NCI-H146 treated with DMSO at 0.1 percent for 48 hours (cell line): Measurements from ENCODE around the gene HIGD1B.

Source experiments
- DNase-seq: peaks from one replicate; lab custom pipeline; 2025; ENCODE audit not compliant: unreplicated experiment; lab: John Stamatoyannopoulos, UW

The HIGD1B gene

GRCh38 chr17:44832805-44833204 lies 14.9 kb upstream of the HIGD1B start:
- DNase-seq, result no peak

- no peak for DNase-seq
Measured at GRCh38 chr17:44837196-44837595, 10.5 kb upstream of the HIGD1B start.

DNA sequence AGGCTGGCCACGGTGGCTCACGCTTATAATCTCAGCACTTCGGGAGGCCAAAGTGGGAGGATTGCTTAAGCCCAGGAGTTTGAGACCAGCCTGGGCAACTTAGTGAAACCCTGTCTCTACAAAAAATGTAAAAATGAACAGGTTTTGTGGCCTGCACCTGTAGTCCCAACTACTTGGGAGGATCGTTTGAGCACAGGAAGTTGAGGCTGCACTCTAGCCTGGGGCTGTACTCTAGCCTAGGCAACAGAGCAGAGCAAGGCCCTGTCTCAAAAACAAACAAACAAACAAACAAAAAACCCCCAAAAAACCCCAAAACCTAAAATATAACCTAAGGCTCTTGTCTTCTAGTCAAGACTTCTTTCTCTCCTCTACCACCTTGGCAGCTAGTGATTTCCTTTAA lies 7.4 kb upstream of the HIGD1B start:
- DNase-seq, result no peak

GRCh38 chr17:44840936-44841335 lies 6.7 kb upstream of the HIGD1B start:
- no peak for DNase-seq

DNA sequence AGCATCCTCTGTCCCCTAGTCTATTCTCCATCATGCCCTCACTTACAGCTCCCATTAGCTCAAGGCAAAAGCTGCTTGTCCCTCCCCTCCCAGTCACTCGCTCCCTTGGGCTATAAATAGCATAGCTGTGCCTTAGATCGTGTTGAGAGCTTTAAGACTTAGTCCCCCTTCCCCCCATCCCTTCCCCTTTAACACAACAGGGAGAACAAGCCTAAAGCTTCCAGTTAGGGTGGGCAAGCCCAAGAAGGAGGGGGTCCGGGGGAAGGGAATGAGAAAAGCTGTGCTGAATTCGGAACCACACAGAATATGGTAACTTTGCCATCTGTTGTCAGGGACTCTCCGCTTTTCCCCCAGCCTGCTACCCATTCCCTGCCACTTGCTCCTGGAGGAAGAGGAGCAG lies 4.9 kb upstream of the HIGD1B start:
- no peak for DNase-seq

- DNase-seq, result no peak
Measured at GRCh38 chr17:44844390-44844830, 3.3 kb upstream of the HIGD1B start.

- DNase-seq, result no peak
Measured at GRCh38 chr17:44846206-44846605, 1.5 kb upstream of the HIGD1B start.

DNA sequence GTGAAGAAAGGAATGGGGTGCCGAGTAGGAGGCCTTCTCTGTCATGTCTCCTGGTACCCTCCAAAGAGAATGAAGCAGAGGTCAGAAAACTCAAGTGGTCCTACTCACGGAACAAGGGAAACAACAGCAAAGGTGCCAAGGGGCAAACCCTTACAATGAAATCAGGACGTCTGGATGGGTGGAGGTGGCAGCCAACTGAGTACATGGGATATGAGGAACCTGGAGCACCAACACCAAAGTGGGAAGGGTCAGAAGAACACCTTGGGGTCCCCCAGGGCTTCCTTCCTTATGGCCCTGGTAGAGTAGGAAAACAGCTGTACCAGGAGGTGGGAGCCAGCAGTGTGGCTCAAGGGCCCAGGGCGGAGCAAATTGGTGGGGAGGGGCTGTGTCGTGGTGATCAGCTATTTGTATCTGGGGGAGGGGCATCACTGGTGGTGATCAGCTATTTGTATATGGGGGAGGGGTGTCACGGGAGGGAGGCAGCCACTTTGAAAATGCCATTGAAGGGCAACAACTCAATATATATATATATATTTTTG lies 643 bp downstream of the HIGD1B start:
- DNase-seq, result no peak

DNA sequence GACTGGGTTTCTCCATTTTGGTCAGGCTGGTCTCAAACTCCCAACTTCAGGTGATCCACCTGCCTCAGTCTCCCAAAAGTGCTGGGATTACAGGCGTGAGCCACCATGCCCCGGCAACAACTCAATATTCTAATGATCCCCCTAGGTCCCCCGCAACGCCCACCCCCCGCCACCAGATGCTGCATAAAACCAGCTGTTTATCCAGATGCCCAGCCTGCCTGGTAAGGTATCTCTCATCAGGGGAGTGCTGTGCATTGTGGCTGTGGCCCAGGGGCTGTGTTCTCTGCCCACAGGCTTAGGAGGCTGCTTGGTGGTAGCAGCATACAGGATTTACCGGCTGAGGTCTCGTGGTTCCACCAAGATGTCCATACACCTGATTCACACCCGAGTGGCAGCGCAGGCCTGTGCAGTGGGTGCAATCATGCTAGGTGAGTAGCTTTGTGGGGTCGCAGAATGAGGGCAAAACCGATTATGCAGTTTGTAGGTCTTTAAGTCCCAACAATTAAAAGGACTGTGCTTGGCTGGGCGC lies 1.3 kb downstream of the HIGD1B start:
- no peak for DNase-seq

DNA sequence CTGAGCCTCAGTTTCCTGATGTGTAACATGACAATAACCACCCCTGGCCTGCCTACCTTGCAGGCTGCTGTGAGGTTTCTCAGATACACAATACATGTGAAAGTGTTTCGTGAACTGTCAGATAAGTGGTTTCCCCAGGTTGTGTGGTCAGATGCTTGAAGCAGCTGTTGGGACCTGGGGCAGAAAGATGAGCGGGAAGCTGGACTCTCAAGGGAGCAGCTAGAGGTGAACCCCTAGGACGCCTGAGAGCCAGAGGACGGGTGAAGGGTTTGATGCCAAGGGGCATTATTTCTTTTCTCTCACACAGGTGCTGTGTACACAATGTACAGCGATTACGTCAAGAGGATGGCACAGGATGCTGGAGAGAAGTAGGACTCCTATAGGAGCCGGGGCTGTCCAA lies 2.3 kb downstream of the HIGD1B start:
- DNase-seq, result no peak

- no peak for DNase-seq
Measured at GRCh38 chr17:44850612-44851011, 2.9 kb downstream of the HIGD1B start.

- DNase-seq, result no peak
Measured at GRCh38 chr17:44854192-44854591, 6.5 kb downstream of the HIGD1B start.

GRCh38 chr17:44859701-44860100 lies 12.0 kb downstream of the HIGD1B start:
- no peak for DNase-seq

GRCh38 chr17:44862278-44862914 lies 14.7 kb downstream of the HIGD1B start:
- DNase-seq, result no peak

DNA sequence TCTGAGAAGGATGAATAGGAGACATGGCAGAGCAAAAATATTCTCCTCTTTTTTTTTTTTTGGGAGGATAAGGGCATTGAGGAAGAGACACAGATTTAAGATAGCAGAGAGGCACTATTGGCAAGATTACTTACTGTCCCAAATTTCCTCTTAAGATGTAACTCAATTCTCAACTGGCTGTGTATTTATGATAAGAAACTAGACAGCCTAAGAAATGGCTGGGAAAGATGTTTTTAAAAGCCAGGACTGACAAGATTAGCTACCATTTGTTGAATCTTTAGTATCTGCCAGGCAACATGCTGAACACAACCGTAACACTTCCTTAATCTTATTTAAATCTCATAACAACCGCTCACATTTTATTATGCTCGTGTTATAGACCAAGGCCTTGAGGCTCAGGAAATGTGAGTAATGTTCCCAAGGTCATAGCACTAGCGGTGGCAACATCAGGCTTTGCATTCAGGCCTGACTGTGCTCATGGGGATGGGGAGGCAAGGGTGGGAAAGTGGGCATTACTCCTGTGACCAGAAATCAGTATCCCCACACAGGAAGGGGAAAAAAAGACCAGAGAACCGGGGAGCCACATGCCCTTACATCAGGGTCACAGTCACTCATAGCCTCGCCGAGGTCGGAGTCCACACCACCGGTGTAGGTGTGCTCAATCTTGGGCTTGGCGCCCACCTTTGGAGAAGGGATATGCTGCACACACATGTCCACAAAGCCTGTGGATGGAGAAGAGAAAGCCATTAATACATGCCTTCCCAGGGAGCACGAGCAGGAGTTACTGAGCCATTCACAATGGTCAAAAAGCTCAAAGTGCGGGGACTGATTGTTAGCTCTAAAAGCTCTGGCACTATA lies 15.6 kb downstream of the HIGD1B start:
- DNase-seq, result no peak

GRCh38 chr17:44864831-44865230 lies 17.1 kb downstream of the HIGD1B start:
- no peak for DNase-seq

GRCh38 chr17:44865231-44865660 lies 17.6 kb downstream of the HIGD1B start:
- DNase-seq, result peak; percentile 35

GRCh38 chr17:44865931-44866330 lies 18.2 kb downstream of the HIGD1B start:
- no peak for DNase-seq

DNA sequence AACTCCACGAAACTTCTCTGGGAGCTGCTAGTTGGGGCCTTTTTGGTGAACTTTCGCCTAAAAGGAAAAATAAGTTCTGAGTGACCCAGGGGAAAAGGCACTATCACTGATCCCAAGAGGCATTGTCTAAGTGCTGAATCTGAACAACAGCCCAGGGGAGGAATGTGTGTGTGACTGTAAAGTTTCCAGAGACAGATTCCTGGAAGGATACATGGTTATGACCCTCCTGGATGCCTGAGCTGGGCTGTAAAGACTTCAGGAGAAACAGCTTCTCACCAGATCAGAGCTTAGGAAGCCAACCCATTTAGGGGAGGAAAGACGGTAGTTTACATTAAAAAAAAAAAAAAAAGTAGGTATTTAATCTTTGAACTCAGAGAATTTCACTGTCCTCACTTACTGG lies 20.2 kb downstream of the HIGD1B start:
- DNase-seq, result no peak

- DNase-seq, result no peak
Measured at GRCh38 chr17:44871556-44871955, 23.9 kb downstream of the HIGD1B start.

DNA sequence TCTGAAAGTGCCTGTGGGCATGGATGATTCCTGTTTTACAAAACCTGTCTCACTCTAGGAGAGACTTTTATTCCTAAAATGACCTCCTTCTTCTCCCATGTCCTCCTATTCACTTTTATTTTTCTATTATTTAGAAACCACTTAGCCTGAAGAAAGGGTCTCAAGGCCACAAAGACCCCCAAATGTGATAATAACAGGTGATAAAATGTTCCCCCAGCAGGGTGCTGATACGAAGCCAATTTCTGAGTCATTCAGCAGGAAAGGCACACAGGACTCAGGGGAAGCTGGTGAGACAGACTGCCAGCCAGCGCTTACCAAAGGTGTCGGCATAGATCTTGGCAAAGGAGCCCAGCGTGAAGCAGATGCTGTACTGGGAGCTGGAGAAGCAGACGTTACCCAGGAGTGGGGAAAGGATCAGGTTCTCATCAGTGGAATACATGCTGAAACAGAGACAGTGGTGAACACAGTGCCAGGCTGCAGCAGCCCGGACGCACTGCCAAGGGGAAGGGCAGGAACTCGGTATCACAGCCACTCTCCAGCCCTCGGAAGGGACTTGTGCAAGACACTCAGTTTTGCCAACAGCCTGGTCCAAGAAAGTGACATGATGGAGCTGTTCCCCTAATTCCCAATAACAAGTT lies 24.6 kb downstream of the HIGD1B start:
- DNase-seq, result peak; percentile 96
